SK-N-SH (cell line): ENCODE results near the gene CLSTN2. TPM values are rescaled to one million over a fixed set of nuclear protein-coding genes. Genes with fewer than 3 reads are reported as not detected.

ENCODE experiments used
- CTCF ChIA-PET: fragments of 300-600, 350-600 bp; formaldehyde crosslinking; extraction: SDS; loops from one replicate; lab custom pipeline; 2021; lab: Yijun Ruan, JAX
- POLR2A ChIA-PET: fragments of 350-600 bp; sonication (Branson Sonifier 250); formaldehyde crosslinking; extraction: SDS; loops from one replicate; lab custom pipeline; 2020; ENCODE audit warnings: antibody characterized with exemption, inconsistent platforms; lab: Yijun Ruan, JAX
- DNase-seq: peaks from one replicate; pipeline ENCODE4 v3.0.0; 2012
- H2AFZ ChIP-seq: fragments of 200-600 bp; sonication (generic); 2 replicates; pipeline ENCODE4 v1.8.1; 2016; ENCODE audit warnings: antibody characterized with exemption, mild to moderate bottlenecking, low read depth
- H3F3A ChIP-seq: fragments of 200-600 bp; sonication (generic); replicated peaks from 2 replicates; pipeline ENCODE3; 2016; ENCODE audit warnings: antibody characterized with exemption, mild to moderate bottlenecking; ENCODE audit not compliant: insufficient read depth
- H3K27ac ChIP-seq, 2 experiments: fragments of 200-500 bp in 1 of 2; fragments of 200-600 bp in 1 of 2; sonication (Bioruptor generic) in 1 of 2; sonication (generic), shearing (Covaris generic) in 1 of 2; 2 replicates each; pipeline versions ENCODE4 v1.5.1 to v1.6.1; 2014 to 2016; ENCODE audit warnings: low read depth in 2 of 2, inconsistent platforms in 1 of 2, low read length in 1 of 2, mild to moderate bottlenecking in 1 of 2, mixed read lengths in 1 of 2
- H3K27me3 ChIP-seq: fragments of 200-600 bp; sonication (generic), shearing (Covaris generic); 2 replicates; pipeline ENCODE4 v1.6.1; 2016; ENCODE audit warnings: mixed run types; ENCODE audit not compliant: insufficient read depth
- H3K36me3 ChIP-seq, 2 experiments: fragments of 200-500 bp in 1 of 2; fragments of 200-600 bp in 1 of 2; sonication (Bioruptor generic) in 1 of 2; sonication (generic) in 1 of 2; replicated peaks in 1 of 2; 2 replicates each; pipeline versions ENCODE3 to v1.5.1; 2014 to 2016; ENCODE audit warnings: low read length in 1 of 2, mild to moderate bottlenecking in 1 of 2; ENCODE audit not compliant: insufficient read depth in 2 of 2, control insufficient read depth in 1 of 2
- H3K4me1 ChIP-seq, 2 experiments: fragments of 200-500 bp in 1 of 2; fragments of 200-600 bp in 1 of 2; sonication (Bioruptor generic) in 1 of 2; sonication (generic), shearing (Covaris generic) in 1 of 2; 2 replicates each; pipeline versions ENCODE4 v1.5.1 to v1.6.1; 2014 to 2016; ENCODE audit warnings: low read depth in 1 of 2, low read length in 1 of 2, mixed run types in 1 of 2; ENCODE audit not compliant: insufficient read depth in 2 of 2, control insufficient read depth in 1 of 2
- H3K4me2 ChIP-seq: fragments of 200-600 bp; sonication (generic), shearing (Covaris generic); 2 replicates; pipeline ENCODE4 v1.6.1; 2017; ENCODE audit warnings: mixed run types
- H3K4me3 ChIP-seq, 2 experiments: fragments of 200-500 bp in 1 of 2; fragments of 200-600 bp in 1 of 2; sonication (Bioruptor generic) in 1 of 2; sonication (generic), shearing (Covaris generic) in 1 of 2; 2 replicates each; pipeline versions ENCODE4 v1.5.1 to v1.8.1; 2014 to 2016; ENCODE audit warnings: low read depth in 2 of 2, inconsistent platforms in 1 of 2, low read length in 1 of 2, mild to moderate bottlenecking in 1 of 2, mixed read lengths in 1 of 2, moderate library complexity in 1 of 2
- H3K79me2 ChIP-seq: fragments of 200-600 bp; sonication (generic); 2 replicates; pipeline ENCODE4 v1.8.1; 2017; ENCODE audit warnings: mild to moderate bottlenecking; ENCODE audit not compliant: insufficient read depth
- H3K9ac ChIP-seq: fragments of 200-600 bp; sonication (generic); 2 replicates; pipeline ENCODE4 v1.6.1; 2017; ENCODE audit warnings: mixed run types
- H3K9me2 ChIP-seq: fragments of 200-600 bp; sonication (generic); 2 replicates; pipeline ENCODE4 v1.6.1; 2017; ENCODE audit warnings: mixed run types
- H3K9me3 ChIP-seq: fragments of 200-600 bp; sonication (generic); 2 replicates; pipeline ENCODE4 v1.6.1; 2017; ENCODE audit warnings: mixed run types, mild to moderate bottlenecking, moderate library complexity
- H4K20me1 ChIP-seq: fragments of 200-600 bp; sonication (generic); 2 replicates; pipeline ENCODE4 v1.6.1; 2017; ENCODE audit warnings: mild to moderate bottlenecking, mixed run types; ENCODE audit not compliant: insufficient read depth
- CHD2 ChIP-seq: fragments of 150-350 bp; IDR thresholded peaks from 2 replicates; pipeline ENCODE4 v1.6.1; 2018; ENCODE audit warnings: low read length; ENCODE audit not compliant: partially characterized antibody
- EP300 ChIP-seq, 2 experiments: IDR thresholded peaks; 2 replicates each; pipeline versions ENCODE4 v1.4.0 to v1.6.1; 2012; ENCODE audit warnings: borderline replicate concordance in 1 of 2, low read depth in 1 of 2, low read length in 1 of 2
- FOXM1 ChIP-seq: IDR thresholded peaks from 2 replicates; pipeline ENCODE4 v1.4.0; 2012; ENCODE audit warnings: low read depth, mild to moderate bottlenecking
- MAX ChIP-seq: IDR thresholded peaks from 2 replicates; pipeline ENCODE4 v1.4.0; 2012; ENCODE audit warnings: low read depth
- MEF2A ChIP-seq: IDR thresholded peaks from 2 replicates; pipeline ENCODE4 v1.4.0; 2012; ENCODE audit warnings: low read depth, borderline replicate concordance
- PBX3 ChIP-seq: IDR thresholded peaks from 2 replicates; pipeline ENCODE4; 2012
- POLR2AphosphoS5 ChIP-seq: IDR thresholded peaks from 2 replicates; pipeline ENCODE4 v1.6.1; 2012; ENCODE audit warnings: low read depth, low read length
- RCOR1 ChIP-seq: fragments of 150-350 bp; IDR thresholded peaks from 2 replicates; pipeline ENCODE4 v1.6.1; 2017; ENCODE audit warnings: antibody characterized with exemption, low read length
- REST ChIP-seq: IDR thresholded peaks from 2 replicates; pipeline ENCODE4 v1.6.1; 2012; ENCODE audit warnings: mild to moderate bottlenecking, low read depth, low read length, moderate library complexity
- RXRA ChIP-seq: IDR thresholded peaks from 2 replicates; pipeline ENCODE4 v1.4.0; 2012; ENCODE audit warnings: low read depth, mild to moderate bottlenecking, borderline replicate concordance
- SMC3 ChIP-seq: IDR thresholded peaks from 2 replicates; pipeline ENCODE4 v1.6.1; 2012; ENCODE audit warnings: low read depth, low read length, improper control_type of control experiment
- TAF1 ChIP-seq: IDR thresholded peaks from 2 replicates; pipeline ENCODE4 v1.6.1; 2012; ENCODE audit warnings: low read depth, mild to moderate bottlenecking, low read length, moderate library complexity, borderline replicate concordance
- TEAD4 ChIP-seq: IDR thresholded peaks from 2 replicates; pipeline ENCODE4 v1.4.0; 2012; ENCODE audit warnings: mild to moderate bottlenecking, borderline replicate concordance; ENCODE audit not compliant: insufficient read depth
- YY1 ChIP-seq: IDR thresholded peaks from 2 replicates; pipeline ENCODE4 v1.4.0; 2012; ENCODE audit warnings: low read depth, mild to moderate bottlenecking
- WGBS: methylation state at CpG from one replicate; pipeline ENCODE4 v1.1.6; 2017; ENCODE audit warnings: low lambda C conversion rate; 5-methylcytosine and 5-hydroxymethylcytosine counted together
- polyA plus RNA-seq, 3 experiments: library from polyadenylated mRNA; depleted of rRNA; stranded (reverse); fragments of >200 nt; gene quantifications; 2 replicates each; pipeline ENCODE4 v1.2.3, GENCODE V29; 2012

CLSTN2 gene
- polyA plus RNA-seq, 1 of the 3 experiments (the other 2 are of a cell fraction), result 0.02 TPM

- WGBS, result 19% methylated on average over 2 of the region's 2 CpGs
- Histone ChIP-seq H3K9me2 (no peaks in the 10 kb centered on the region), H3K27ac (no peak overlapping the region), H3K79me2 (no peaks in the 10 kb centered on the region), H3K36me3 (no peaks in the 10 kb centered on the region), H4K20me1 (no peaks in the 10 kb centered on the region), H3K4me2 (no peak overlapping the region), H3K4me3 (no peak overlapping the region), H2AFZ (no peak overlapping the region), H3K4me1 (no peaks in the 10 kb centered on the region), H3K9ac (no peak overlapping the region), H3F3A (no peaks in the 10 kb centered on the region), H3K27me3 (no peaks in the 10 kb centered on the region), H3K9me3 (no peaks in the 10 kb centered on the region)
- no peak for TF ChIP-seq RCOR1
- ChIA-PET CTCF (no interaction called here), POLR2A (no interaction called here)
- DNase-seq, result no peak
Observed at GRCh38 chr3:140342668-140343067, 407.7 kb downstream of the CLSTN2 start.

- H3K9ac ChIP-seq, result no peak overlapping the region
- no peaks in the 10 kb centered on the region for H3K36me3 ChIP-seq
- H4K20me1 ChIP-seq, result no peaks in the 10 kb centered on the region
- WGBS, result 36% methylated on average over 8 of the region's 8 CpGs
- no peaks in the 10 kb centered on the region for H3K79me2 ChIP-seq
- no peak overlapping the region for H3K4me2 ChIP-seq
- ChIA-PET CTCF (no interaction called here), POLR2A (no interaction called here)
- no peak for TF ChIP-seq POLR2AphosphoS5
- no peak for TF ChIP-seq MAX
- TF ChIP-seq RCOR1, result no peak
- TF ChIP-seq EP300 (IDR thresholded peaks at IDR 0.05; ENCODE audit: borderline replicate concordance in 1 of 2, low read depth in 1 of 2, low read length in 1 of 2), result no peak
- no peak for TF ChIP-seq TAF1
- TF ChIP-seq CHD2, result no peak
- no peak for TF ChIP-seq TEAD4
- no peak for TF ChIP-seq MEF2A
- TF ChIP-seq YY1, result no peak
- no peak for TF ChIP-seq FOXM1
- TF ChIP-seq REST, result no peak
- TF ChIP-seq SMC3, result no peak
- TF ChIP-seq RXRA, result no peak
- TF ChIP-seq PBX3, result no peak
- H3F3A ChIP-seq, result no peaks in the 10 kb centered on the region
- no peak for DNase-seq
- H3K27me3 ChIP-seq, result no peaks in the 10 kb centered on the region
- no peak overlapping the region for H2AFZ ChIP-seq
- H3K27ac ChIP-seq, result no peak overlapping the region
- no peaks in the 10 kb centered on the region for H3K9me2 ChIP-seq
- H3K9me3 ChIP-seq, result no peaks in the 10 kb centered on the region
- no peak overlapping the region for H3K4me3 ChIP-seq
- no peaks in the 10 kb centered on the region for H3K4me1 ChIP-seq
Observed at GRCh38 chr3:140343211-140344081, 408.5 kb downstream of the CLSTN2 start.
